WERI-Rb-1 (cell line): ENCODE data around the gene DNASE1L3.

Source experiments
- DNase-seq: peaks from one replicate; pipeline ENCODE4 v3.0.0-alpha.2; 2020
- H3K27ac ChIP-seq: fragments of 250-450 bp; sonication (Bioruptor Pico); 2 replicates; pipeline ENCODE4 v1.5.1; 2020; ENCODE audit warnings: mild to moderate bottlenecking, moderate library complexity
- H3K27me3 ChIP-seq: fragments of 250-450 bp; sonication (Bioruptor Pico); 2 replicates; pipeline ENCODE4 v1.5.1; 2021; ENCODE audit warnings: mild to moderate bottlenecking, low read depth, moderate library complexity; ENCODE audit not compliant: insufficient read depth, severe bottlenecking
- H3K36me3 ChIP-seq: fragments of 250-450 bp; sonication (Bioruptor Pico); 2 replicates; pipeline ENCODE4 v1.5.1; 2020; ENCODE audit warnings: mild to moderate bottlenecking, moderate library complexity
- H3K4me3 ChIP-seq: 2 replicates; pipeline ENCODE4 v1.5.1; 2011; ENCODE audit warnings: low read depth, mild to moderate bottlenecking, control low read depth, low read length
- H3K9me3 ChIP-seq: fragments of 250-450 bp; sonication (Bioruptor Pico); 2 replicates; pipeline ENCODE4 v1.5.1; 2021; ENCODE audit warnings: mild to moderate bottlenecking, moderate library complexity; ENCODE audit not compliant: severe bottlenecking
- CTCF ChIP-seq: IDR thresholded peaks from 2 replicates; pipeline ENCODE4 v1.5.1; 2011; ENCODE audit warnings: low read depth, mild to moderate bottlenecking, control low read depth, inconsistent platforms, low read length

The DNASE1L3 gene

GRCh38 chr3:58210761-58211460 lies at the start of gene DNASE1L3:
Gene DNASE1L3, minus strand, starts transcription at chr3:58210972. Its CDS starts 66 bp downstream, at chr3:58210906.
- no peak for DNase-seq
- no peak for TF ChIP-seq CTCF
- Histone ChIP-seq H3K4me3 (no peak within 1 kb of the TSS), H3K27me3 (no peaks in the 10 kb centered on the region), H3K27ac (no peak within 1 kb of the TSS), H3K9me3 (no peaks in the 10 kb centered on the region), H3K36me3 (no peaks in the 10 kb centered on the region)

GRCh38 chr3:58260261-58260731 lies 49.5 kb upstream of the DNASE1L3 start:
- Histone ChIP-seq H3K36me3 (peaks cover 2% of the 10 kb centered on the region; the same call in 1 of the 2 replicates), H3K27ac (no peak overlapping the region), H3K27me3 (no peaks in the 10 kb centered on the region), H3K4me3 (no peak overlapping the region), H3K9me3 (no peaks in the 10 kb centered on the region)
- DNase-seq = no peak
- no peak for TF ChIP-seq CTCF

GRCh38 chr3:58258392-58259055 lies 47.8 kb upstream of the DNASE1L3 start:
- no peak for DNase-seq
- no peaks in the 10 kb centered on the region for H3K27me3 ChIP-seq
- no peak overlapping the region for H3K4me3 ChIP-seq
- TF ChIP-seq CTCF = no peak
- no peak overlapping the region for H3K27ac ChIP-seq
- no peaks in the 10 kb centered on the region for H3K9me3 ChIP-seq
- H3K36me3 ChIP-seq = peaks cover 2% of the 10 kb centered on the region; the same call in 1 of the 2 replicates

GRCh38 chr3:58256511-58256910 lies 45.7 kb upstream of the DNASE1L3 start:
- no peak for TF ChIP-seq CTCF
- H3K27ac ChIP-seq = no peak overlapping the region
- no peak overlapping the region for H3K4me3 ChIP-seq
- H3K36me3 ChIP-seq = peaks cover 2% of the 10 kb centered on the region; the same call in 1 of the 2 replicates
- no peak for DNase-seq
- no peaks in the 10 kb centered on the region for H3K27me3 ChIP-seq
- H3K9me3 ChIP-seq = no peaks in the 10 kb centered on the region

GRCh38 chr3:58256061-58256460 lies 45.3 kb upstream of the DNASE1L3 start:
- no peak overlapping the region for H3K4me3 ChIP-seq
- no peak for TF ChIP-seq CTCF
- H3K27me3 ChIP-seq = no peaks in the 10 kb centered on the region
- no peak for DNase-seq
- no peaks in the 10 kb centered on the region for H3K9me3 ChIP-seq
- no peak overlapping the region for H3K27ac ChIP-seq
- H3K36me3 ChIP-seq = peaks cover 2% of the 10 kb centered on the region; the same call in 1 of the 2 replicates
